ENCODE data around the gene RPIA. TPM values are rescaled to one million over a fixed set of nuclear protein-coding genes. Genes with fewer than 3 reads are reported as not detected.

The RPIA gene
- polyA plus RNA-seq, 2 of the 4 experiments (the other 2 are of a cell fraction): 23.3 to 27.0 TPM

- WGBS (ENCODE audit: missing lambda C conversion rate): 96% methylated on average over 1 of the region's 1 CpG
- H3K4me2 ChIP-seq: no peak overlapping the region
- FAIRE-seq: no peak
- POLR2A ChIA-PET: interaction anchor here (1.1 kb wide), 1 partner anchor 20 kb away, joined by 3 read pairs; the partner anchor contains the start of gene RPIA
- ATAC-seq: no peak
- no peaks in the 10 kb centered on the region for H3K9me3 ChIP-seq
- H3K27ac ChIP-seq: no peak overlapping the region
- no peak for DNase-seq (ENCODE audit: low read depth in 1 of 2, low spot score in 1 of 2)
- TF ChIP-seq REST (IDR thresholded peaks at IDR 0.05): no peak
- no peak for TF ChIP-seq MYC (IDR thresholded peaks at IDR 0.05; ENCODE audit: borderline replicate concordance, low read length)
- TF ChIP-seq HMGXB4 (CRISPR knock-in tag; IDR thresholded peaks at IDR 0.05; ENCODE audit: borderline replicate concordance): no peak
- no peak for TF ChIP-seq EHF (CRISPR knock-in tag; IDR thresholded peaks at IDR 0.05)
- TF ChIP-seq POLR2A (IDR thresholded peaks at IDR 0.05; ENCODE audit: low read length): no peak
- TF ChIP-seq ZNF302 (CRISPR knock-in tag; IDR thresholded peaks at IDR 0.05): no peak
- TF ChIP-seq POLR2AphosphoS2 (conservative IDR thresholded peaks at IDR 0.05; ENCODE audit: low read length): no peak
- no peak for TF ChIP-seq HOXA7 (CRISPR knock-in tag; IDR thresholded peaks at IDR 0.05)
- no peak for TF ChIP-seq BHLHE40 (IDR thresholded peaks at IDR 0.05; ENCODE audit: low read depth, low read length)
- TF ChIP-seq MAZ (IDR thresholded peaks at IDR 0.05; ENCODE audit: borderline replicate concordance, low read depth, low read length): no peak
- no peak for TF ChIP-seq JUNB (IDR thresholded peaks at IDR 0.05)
- no peak for TF ChIP-seq ESRRA (IDR thresholded peaks at IDR 0.05; ENCODE audit: borderline replicate concordance, low read length)
- TF ChIP-seq ATOH8 (CRISPR knock-in tag; IDR thresholded peaks at IDR 0.05; ENCODE audit: low read depth): no peak
- TF ChIP-seq HDAC2 (IDR thresholded peaks at IDR 0.05): no peak
- TF ChIP-seq RFX5 (IDR thresholded peaks at IDR 0.05): no peak
- no peak for TF ChIP-seq USF2 (IDR thresholded peaks at IDR 0.05)
- H3K4me3 ChIP-seq: no peak overlapping the region
- CTCF ChIA-PET: no interaction called here
- no peaks in the 10 kb centered on the region for H3K4me1 ChIP-seq
Observed at GRCh38 chr2:88711897-88712296, 20.4 kb downstream of the RPIA start.

- ChIA-PET CTCF (interaction anchor here (0.6 kb wide), 1 partner anchor 33 kb away, joined by 4 read pairs; no protein-coding TSS in a partner anchor), POLR2A (no interaction called here)
- FAIRE-seq (no peak), ATAC-seq (no peak), DNase-seq (ENCODE audit: low read depth in 1 of 2, low spot score in 1 of 2) (no peak)
- 94% methylated on average over 4 of the region's 4 CpGs for WGBS (ENCODE audit: missing lambda C conversion rate)
- Histone ChIP-seq H3K4me2 (no peak overlapping the region), H3K4me1 (no peaks in the 10 kb centered on the region), H3K9me3 (no peaks in the 10 kb centered on the region), H3K27ac (no peak overlapping the region), H3K4me3 (no peak overlapping the region)
- TF ChIP-seq EHF (CRISPR knock-in tag; IDR thresholded peaks at IDR 0.05) (no peak), RCOR1 (IDR thresholded peaks at IDR 0.05; ENCODE audit: low read depth, low read length) (no peak), EP300 (IDR thresholded peaks at IDR 0.05) (no peak), CBX2 (IDR thresholded peaks at IDR 0.05; ENCODE audit: borderline replicate concordance, low read depth) (no peak), CEBPB (IDR thresholded peaks at IDR 0.05) (no peak), REST (IDR thresholded peaks at IDR 0.05) (no peak), FOSB (CRISPR knock-in tag; IDR thresholded peaks at IDR 0.05) (no peak), JUNB (IDR thresholded peaks at IDR 0.05) (no peak), USF2 (IDR thresholded peaks at IDR 0.05) (no peak), HEYL (CRISPR knock-in tag; IDR thresholded peaks at IDR 0.05) (no peak), E2F6 (IDR thresholded peaks at IDR 0.05; ENCODE audit: borderline replicate concordance, low read depth) (no peak), ELK1 (IDR thresholded peaks at IDR 0.05; ENCODE audit: low read depth, low read length) (no peak)
Observed at GRCh38 chr2:88713408-88713807, 21.9 kb downstream of the RPIA start.

All from A549 (cell line).